IPS DF 19.7 (cell line): Measurements from ENCODE around the gene UFC1.
A peak's percentile ranks its signal among the peaks of the same experiment; 100 is the strongest.
"Not testable (repeated sequence)": the region's sequence is repeated elsewhere in the genome, so short reads cannot be mapped to it uniquely, and the experiment has no call there.

Experiments
- DNase-seq: peaks from one replicate; pipeline ENCODE4 v3.0.0-alpha.2; 2013; ENCODE audit warnings: low read depth, low spot score

UFC1 gene

DNA sequence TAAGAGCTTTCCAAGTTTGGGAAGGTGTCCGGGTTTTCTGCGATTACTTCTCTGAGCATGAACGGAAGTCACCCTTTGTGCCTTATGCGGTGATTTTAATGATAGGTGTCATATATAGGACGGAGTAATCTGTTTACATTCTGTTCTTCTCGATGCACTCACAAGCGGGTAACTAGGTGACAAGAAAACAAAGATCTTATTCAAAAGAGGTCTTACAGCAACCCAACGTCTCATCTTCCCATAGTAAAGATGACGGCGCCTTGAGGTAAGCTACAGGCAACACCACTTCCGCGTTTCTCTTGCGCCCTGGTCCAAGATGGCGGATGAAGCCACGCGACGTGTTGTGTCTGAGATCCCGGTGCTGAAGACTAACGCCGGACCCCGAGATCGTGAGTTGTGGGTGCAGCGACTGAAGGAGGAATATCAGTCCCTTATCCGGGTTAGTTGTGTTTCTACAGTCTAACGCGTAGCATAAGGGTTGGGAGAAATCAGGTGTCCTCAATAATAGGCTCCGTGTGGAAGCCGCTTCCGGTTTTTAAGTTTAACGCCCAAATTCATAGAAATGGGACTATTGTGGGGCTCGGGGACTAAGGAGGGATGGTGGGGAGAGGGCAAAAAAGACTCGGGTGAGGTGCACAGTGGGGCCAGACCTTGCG lies at the start of gene UFC1:
TSS of gene UFC1 (plus strand) at position 297 of the 656 bp plus-strand sequence. CDS start at position 317, 20 bp downstream.
- no peak for DNase-seq

DNA sequence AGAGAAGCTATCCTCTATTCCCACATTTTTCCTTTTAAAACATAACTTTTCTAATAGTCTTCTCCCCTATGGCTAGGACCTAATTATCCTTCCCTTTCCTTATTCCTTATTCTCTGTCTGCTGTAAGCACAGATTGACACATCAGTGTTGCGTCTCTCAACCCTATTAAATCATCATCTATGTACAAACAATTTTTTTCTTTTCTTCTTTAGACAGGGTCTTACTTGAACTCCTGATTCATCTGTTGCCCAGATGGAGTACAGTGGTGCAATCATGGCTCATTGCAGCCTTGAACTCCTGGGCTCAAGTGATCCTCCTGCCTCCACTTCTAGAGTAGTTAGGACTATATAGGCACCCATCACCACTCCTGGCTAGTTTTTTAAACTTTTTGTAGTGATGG lies 47.3 kb upstream of the UFC1 start:
- no peak for DNase-seq

DNA sequence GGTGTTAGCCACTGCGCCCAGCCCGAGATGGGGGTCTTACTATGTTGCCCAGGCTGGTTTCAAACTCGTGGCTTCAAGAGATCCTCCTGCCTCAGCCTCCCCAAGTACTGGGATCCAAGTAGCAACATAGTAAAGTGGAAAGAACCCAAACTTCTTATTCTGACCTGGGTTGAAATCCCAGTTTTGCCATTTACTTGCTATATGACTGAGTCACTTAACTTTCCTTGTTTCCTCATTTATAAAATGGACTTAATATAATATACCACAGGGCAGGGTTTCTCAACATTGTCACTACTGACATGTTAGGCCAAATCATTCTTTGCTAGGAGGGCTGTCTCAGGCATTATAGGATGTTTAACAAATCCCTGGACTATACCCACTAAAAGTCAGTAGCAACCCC lies 42.7 kb upstream of the UFC1 start:
- no peak for DNase-seq

DNA sequence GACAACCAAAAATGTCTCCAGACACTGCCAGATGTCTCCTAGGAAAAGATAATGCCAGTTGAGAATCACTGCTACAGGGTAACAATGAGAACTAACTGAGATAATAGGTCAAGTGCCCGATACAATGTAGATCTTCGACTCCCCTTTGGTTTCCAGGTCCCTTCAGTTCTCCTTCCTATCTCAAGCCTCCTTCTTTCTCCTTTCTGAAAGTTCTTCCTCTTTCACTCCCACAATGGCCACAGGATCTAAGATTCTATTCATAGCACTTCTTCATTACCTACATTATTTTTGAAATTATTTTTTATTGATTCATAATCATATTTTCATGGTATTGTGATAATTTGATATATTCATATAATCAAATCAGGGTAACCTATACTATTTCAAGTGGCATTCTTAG lies 42.3 kb upstream of the UFC1 start:
- DNase-seq = no peak

DNA sequence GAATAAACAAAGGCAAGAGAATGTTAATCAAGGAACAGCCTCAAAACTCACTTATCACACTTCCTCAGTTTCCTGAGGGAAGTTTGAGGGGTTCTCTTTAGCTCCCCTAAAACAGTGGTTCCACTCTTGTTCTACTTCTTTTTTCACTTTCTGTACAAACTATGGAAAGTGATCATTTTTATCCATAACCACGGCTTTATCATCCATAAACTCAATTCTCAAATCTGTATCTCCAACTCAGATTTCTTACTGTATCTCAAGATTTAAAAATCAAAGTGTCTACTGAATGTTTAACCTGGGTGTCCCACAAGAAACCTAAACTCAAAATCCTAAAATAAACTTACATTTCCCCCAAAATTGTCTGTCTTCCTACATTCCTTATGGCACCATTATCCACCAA lies 39.9 kb upstream of the UFC1 start:
- no peak for DNase-seq

DNA sequence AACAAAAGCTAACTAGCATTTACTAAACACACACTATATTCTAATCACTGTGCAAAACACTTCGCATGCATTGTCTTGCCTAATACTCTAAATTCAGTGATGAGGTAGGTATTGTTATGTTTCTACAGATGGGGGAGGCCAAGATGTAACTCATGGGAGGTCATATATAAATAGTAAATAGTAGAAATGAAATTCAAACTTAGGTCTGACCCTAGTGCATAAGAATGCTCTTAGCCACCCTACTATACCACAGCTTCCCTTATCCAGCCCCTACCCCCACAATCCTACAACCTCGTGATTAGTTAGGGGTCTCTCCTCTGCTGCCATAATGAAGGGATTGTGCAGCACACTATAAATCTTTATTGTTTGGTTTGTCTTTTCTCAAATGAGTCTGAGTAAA lies 39.2 kb upstream of the UFC1 start:
- no peak for DNase-seq

DNA sequence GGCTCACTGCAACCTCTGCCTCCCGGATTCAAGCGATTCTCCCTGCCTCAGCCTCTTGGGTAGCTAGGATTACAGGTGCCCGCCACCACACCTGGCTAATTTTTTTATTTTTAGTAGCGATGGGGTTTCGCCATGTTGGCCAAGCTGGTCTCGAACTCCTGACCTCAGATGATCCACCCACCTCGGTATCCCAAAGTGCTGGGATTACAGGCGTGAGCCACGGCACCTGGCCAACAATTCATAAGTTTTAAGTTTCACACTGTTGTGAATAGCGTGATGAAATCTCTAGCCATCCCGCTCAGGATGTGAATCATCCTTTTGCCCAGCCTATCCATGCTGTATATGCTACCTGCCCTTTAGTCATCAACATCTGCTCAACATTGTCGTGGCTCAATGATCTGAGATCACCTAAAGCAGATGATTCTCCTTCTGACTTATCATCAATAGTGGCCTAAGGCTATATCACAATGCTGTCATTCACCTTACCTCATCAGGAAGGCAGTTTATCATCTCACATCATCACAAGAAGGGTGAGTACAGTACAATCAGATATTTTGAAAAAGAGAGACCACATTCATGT lies 38.6 kb upstream of the UFC1 start:
- no peak for DNase-seq

DNA sequence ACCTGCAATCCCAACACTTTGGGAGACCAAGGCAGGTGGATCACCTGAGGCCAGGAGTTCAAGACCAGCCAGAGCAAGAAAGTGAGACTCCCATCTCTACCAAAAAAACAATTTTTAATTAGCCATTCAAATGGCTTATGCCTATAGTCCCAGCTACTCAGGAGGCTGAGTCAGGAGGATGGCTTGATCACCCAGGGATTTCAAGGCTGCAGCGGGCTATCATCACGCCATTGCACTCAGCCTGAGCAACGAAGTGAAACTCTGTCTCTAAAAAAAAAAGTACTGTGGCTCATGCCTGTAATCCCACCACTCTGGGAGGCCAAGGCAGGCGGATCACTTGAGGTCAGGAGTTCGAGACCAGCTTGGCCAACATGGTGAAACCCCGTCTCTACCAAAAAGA lies 37.8 kb upstream of the UFC1 start:
- DNase-seq = not testable (repeated sequence)

DNA sequence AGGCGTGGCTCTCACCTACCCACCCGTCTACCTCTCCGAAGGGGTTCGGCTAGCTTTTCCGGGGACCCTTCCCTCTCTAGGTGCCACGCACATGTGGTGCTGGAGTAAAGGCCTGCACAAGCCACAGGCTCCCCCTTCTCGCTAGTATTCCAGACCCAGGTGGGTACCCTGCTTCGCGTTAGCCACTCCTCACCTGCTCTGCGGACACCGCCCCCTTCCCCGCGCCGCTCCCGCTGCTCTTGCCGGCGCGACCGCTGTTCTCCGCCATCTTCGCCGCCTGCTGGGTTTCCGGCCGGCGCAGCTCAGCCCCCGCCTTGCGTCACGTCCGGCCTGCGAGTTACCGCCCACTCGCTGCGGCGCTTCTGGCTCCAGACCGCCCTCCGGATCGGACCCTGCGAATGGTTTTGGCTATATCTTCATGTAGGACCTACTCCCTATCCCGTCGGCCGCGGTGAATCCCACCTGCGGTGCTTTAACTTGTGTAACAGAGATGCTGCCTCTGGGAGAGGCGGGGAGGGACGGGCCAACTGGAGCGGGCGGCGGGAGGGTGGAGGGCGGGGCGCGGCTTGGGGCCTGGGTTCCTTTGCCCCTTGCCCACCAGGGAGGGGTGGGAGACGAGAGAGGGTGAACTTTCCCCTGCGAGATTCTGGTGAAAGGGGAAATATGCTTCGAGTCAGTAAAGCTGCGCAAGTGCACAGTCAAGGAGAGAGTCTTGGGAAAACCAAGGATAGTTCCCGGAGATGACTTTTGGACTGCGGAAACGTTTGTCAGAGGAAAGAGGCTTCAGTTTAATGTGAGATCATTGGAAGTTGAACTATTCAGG lies 35.8 kb upstream of the UFC1 start, which contains the start of the genes NIT1 and PFDN2:
TSS of gene NIT1 (plus strand) at position 347 of the 823 bp plus-strand sequence. CDS start at position 419, 72 bp downstream.
TSS of gene PFDN2 (minus strand) at position 279 of the 823 bp plus-strand sequence. CDS start at position 268, 11 bp downstream.
- peak; percentile 69 for DNase-seq

DNA sequence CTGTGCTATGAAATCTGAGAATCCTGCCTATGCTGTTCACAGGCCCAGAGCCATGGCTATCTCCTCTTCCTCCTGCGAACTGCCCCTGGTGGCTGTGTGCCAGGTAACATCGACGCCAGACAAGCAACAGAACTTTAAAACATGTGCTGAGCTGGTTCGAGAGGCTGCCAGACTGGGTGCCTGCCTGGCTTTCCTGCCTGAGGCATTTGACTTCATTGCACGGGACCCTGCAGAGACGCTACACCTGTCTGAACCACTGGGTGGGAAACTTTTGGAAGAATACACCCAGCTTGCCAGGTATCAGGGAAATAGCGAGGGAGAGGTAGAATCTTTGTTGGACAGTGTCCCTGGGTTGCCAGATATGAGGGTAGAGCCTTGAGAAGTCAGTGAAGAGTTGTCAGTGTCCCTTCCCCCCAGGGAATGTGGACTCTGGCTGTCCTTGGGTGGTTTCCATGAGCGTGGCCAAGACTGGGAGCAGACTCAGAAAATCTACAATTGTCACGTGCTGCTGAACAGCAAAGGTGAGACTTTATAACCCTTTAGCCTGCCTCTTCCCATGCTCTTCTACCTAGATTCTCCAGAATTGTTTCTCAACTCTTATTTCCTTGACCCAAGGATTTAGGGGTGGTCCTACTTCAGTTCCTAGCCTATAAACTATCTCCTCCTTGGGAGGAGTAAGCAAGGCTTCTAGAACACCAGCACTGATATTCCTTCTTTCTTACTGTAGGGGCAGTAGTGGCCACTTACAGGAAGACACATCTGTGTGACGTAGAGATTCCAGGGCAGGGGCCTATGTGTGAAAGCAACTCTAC lies 34.5 kb upstream of the UFC1 start:
- no peak for DNase-seq

DNA sequence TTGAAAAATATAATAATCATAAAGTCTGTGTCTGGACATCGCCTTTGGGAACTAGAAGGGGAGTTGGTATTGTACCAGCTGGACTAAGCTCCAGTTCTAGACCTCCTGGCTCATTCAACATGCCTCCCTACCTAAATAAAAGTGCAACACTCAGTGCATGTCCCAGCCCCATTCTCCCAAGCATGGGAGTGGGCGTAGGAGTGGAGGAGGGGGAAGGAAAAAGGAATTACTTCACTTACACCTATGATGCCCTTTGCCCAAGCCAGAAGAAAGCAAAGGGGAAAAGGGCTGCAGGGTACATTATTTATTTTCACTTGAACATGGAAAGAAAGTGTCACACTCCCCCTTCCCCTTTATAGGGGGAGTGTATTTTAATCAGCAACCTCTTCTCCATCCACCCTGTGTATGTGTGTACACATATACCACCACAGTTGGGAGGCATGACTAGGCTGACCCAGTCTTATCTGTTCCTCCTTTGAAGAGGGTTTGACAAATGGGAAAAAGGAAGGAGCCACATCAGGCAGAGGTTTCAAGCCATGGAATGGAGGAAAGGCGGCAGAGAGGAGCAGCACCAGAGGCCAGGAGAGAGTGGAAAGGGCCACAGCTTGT lies 32.6 kb upstream of the UFC1 start:
- DNase-seq = no peak

DNA sequence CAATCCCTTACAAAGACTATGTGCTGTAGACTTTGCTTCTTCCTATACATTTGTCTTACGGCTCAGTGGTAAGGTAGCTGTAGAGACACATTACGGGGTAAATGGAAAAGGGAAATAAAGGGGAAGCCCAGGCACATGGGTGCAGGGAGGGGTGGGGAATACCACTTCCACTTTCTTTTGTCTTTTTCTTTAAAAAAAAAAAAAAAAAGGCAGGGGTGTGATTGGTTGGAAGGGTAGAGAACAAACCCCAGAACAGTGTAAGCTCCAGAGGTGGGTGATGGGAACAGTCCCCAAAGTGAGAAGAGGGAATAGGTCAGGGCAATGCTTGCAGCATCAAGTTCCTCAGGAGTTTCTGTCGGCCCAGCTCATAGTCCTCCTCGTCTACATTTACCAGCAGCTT lies 31.9 kb upstream of the UFC1 start:
- DNase-seq = no peak

DNA sequence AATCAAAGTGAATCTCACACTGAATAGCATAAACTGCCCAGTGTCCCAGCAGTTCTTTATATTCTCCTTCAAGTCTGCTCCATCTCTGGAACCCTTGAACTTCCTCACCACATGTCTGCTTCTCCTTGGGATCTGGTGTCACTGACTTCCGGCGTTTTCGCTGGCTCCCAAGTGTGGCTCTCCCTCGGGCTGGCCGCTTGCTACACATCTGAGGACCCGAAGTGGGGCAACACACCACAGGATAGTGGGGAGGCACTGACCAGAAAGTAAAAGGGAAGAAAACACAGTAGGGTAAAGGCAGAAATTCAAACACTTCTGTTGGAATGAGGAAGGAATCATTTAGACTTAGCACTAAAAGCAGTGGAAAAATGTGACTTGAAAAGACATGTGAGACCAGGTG lies 30.8 kb upstream of the UFC1 start:
- DNase-seq = no peak

DNA sequence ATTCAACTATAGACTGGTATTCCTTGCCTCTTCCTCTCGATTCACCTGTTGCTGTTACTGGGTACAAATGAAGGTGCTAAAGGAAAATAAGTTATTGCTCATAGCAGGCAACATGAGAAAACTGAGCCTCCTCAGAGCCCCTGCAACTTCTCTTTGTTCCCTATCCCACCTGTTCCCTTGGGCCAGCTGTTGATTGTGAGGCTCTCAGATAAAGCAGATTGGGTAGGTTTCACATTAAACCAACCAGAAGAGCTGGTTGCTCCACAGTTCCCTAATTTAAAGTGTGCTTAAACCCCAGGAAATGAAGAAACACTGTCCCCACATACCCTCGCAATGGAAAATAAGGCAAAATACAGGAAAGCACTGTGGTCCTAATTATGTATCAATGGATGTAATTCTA lies 26.1 kb upstream of the UFC1 start:
- DNase-seq = no peak

DNA sequence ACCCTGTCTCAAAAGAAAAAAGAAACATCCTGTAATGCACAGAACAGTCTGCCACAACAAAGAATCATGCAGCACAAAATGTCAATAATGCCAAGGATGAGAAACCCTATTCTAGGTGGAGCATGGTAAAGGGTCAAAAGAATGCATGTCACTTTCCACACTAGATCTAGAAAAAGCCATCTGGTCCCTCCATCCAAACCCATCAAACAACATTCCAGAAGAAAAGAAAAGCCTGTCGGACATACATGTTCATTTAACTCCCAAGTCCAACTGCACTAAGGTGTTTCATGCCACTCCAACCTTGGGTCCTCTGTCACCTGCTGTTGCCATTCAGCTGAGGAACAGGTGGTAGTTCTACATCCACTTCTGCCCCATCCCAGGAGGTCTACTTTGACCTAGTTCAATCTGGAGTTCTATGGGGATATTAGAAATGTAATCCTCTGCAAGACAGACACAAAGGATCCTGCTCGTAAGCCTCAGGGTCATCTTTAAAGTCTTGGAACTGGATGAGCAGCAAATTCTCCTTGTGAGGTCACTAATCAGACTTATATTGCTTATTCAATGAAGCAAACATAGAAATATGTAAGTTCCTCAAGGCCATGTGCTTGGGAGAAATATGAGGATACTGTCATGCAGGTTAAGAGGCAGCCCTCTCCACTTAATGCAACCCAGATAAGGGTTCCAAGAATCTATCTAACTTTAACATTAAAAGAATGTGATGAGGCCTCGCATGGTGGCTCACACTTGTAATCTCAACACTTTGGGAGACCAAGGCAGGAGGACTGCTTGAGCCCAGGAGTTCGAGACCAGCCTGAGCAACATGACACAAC lies 25.0 kb upstream of the UFC1 start:
- DNase-seq = no peak

DNA sequence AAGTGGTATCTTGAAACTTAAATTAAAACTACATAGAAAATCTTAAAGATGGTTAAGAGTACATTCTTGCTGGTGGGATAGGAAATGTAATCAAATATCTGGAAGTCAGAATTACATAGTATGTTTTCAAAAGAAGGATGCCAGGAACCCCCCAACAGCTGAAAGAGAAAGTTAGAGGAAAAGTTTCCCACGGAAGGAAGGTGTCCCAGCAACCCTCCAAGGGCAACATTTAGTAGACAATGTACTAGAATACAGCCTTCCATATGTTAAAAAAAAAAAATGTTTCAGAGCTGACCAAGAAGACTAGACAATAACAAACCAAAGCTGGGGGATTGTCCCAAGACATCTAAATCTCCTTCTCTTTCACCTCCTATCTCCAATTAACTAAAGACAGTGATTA lies 23.5 kb upstream of the UFC1 start:
- DNase-seq = no peak

DNA sequence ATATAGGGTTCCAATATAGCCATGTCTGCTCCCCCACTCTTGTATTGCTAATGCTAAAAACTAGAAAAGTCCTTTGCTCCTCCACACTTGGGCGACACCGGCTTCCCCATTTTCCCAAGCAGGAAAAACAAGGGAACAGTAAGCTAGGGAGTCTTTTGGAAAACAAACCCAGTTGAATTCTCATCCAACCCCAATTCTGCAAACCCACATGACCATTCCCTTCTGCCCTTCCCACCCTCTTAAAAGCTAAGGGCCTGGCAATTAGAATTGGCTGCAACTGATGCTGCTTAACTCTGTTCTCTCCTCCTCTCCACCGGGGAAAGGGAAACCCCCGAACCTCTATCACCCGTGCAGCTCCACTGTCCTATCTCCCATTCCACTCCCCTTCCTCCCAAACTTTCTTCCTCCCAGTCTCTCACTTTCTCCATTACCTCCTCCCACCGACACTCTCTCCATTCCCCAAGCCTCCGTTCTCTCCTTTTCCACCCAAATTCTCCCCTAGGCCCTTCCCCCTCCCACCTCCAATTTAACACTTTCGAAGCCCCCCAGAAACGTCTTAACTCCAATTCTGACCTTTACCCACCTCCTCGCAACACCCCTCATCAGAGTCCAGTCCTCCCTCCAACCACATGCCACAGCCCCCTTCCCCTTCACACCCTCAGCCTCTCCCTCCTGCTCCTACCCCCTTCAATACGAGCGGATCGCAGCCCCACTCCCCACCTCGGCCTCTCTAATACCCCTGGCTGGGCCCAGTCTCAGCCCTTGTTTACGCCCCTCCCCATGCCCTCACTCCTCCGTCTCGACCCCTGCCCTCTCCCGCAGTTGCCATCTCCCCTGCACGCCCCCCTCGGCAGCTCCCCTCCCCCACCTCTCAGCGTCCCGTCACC lies 22.0 kb upstream of the UFC1 start:
- DNase-seq = no peak

DNA sequence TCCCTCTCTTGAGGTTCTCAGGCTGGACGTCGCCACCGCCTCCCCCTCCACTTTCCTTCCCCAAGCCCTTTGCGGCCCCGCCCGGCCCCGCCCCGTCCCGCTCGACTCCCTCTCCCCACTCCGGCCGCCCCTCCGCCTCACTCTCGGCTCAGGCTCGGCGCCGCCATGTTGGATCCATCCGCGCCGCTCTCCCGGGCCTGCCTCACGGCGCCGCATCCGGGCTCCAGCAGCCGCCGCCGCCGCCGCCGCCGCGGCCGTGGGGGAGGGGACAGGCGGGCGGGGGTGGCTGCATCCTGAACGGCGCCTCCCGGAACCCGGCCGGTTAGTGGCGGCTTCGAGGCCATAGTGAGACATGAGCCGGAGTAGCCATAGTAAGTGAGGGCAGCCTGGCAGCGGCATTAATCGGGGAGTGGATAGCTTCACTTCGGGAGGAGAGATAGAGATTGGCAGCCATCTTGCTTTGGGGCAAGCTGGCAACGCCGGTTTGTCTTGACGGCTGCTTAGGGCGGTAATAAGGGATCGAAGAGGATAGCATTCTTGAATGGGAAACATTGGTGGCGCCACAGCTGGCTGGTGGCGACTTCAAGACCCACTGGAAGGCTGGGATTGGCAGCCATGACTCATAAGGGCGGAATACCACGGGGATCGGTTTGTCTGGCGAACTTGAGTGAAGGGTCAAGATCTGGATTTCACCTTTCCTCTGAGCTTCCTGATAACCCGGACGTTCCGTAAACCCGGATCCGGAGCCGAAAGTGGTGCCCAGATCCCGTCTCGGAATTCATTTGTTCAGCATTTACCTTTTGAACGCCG lies 21.2 kb upstream of the UFC1 start, which contains the start of gene DEDD:
TSS of gene DEDD (minus strand) at position 258 of the 810 bp plus-strand sequence. CDS start 8,205 bp downstream, outside the sequence.
- peak; percentile 96 for DNase-seq
